HG02642 (cell line): ENCODE measurements around the gene LDLR.

ENCODE experiments used
- ATAC-seq: cut with Tn5 transposase; IDR thresholded peaks from one replicate; pipeline ENCODE4 v1.9.1; 2021; ENCODE audit warnings: mild to moderate bottlenecking; ENCODE audit not compliant: unreplicated experiment, poor library complexity

Gene LDLR

DNA sequence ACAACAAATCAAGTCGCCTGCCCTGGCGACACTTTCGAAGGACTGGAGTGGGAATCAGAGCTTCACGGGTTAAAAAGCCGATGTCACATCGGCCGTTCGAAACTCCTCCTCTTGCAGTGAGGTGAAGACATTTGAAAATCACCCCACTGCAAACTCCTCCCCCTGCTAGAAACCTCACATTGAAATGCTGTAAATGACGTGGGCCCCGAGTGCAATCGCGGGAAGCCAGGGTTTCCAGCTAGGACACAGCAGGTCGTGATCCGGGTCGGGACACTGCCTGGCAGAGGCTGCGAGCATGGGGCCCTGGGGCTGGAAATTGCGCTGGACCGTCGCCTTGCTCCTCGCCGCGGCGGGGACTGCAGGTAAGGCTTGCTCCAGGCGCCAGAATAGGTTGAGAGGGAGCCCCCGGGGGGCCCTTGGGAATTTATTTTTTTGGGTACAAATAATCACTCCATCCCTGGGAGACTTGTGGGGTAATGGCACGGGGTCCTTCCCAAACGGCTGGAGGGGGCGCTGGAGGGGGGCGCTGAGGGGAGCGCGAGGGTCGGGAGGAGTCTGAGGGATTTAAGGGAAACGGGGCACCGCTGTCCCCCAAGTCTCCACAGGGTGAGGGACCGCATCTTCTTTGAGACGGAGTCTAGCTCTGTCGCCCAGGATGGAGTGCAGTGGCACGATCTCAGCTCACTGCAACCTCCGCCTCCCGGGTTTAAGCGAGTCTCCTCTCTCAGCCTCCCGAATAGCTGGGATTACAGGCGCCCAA lies at the start of gene LDLR:
Gene LDLR, plus strand, starts transcription at position 210 of the 760 bp plus-strand sequence. Its CDS starts 86 bp downstream, at position 296.
- no peak for ATAC-seq

DNA sequence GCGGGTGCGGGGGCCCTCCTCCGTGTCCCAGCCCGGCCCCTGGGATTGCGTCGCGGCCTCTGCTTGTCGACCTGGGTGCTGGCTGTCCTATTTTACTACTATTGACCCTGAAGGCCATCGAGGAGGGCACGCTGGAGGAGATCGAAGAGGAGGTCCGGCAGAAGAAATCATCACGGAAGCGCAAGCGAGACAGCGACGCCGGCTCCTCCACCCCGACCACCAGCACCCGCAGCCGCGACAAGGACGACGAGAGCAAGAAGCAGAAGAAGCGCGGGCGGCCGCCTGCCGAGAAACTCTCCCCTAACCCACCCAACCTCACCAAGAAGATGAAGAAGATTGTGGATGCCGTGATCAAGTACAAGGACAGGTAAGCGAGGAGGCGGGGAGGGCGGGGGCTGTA lies 48.1 kb upstream of the LDLR start:
- no peak for ATAC-seq

- ATAC-seq, result no peak
Observed at GRCh38 chr19:11041966-11042627, 47.2 kb upstream of the LDLR start.

DNA sequence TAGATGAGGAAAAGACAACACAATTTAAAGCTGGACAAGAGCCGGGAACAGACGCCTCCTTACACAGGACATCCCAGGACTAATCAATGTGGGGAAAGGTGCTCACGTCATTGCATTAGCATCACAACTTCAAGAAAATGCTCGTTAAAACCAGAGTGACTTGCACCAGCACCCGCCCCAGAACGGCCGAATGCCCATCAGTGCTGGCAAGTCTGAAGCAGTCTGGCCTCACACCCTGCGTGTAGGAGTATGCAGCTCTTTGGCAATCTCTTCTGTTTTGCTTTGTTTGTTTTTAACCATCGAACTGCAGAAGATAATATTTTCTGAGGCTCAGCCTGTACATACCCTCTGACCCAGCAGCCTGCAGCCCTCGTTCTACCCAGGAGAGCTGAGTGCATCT lies 44.8 kb upstream of the LDLR start:
- no peak for ATAC-seq

DNA sequence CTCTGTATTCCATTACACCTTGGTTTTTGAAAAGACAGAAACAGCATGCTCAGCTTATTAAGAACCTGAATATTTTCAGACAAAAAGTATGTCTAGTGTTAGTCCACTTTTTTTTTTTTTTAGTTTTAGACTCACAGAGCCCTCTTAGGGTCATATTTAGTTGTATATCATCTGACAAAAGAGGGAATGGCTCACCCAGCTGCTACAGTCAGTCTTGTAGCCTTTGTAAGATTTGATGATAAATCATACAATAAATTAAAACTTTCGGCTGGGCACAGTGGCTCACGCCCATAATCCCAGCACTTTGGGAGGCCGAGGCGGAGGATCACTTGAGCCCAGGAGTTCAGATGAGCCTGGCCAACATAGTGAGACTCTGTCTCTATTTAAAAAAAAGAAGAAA lies 43.7 kb upstream of the LDLR start:
- no peak for ATAC-seq

GRCh38 chr19:11046605-11047354 lies 42.5 kb upstream of the LDLR start:
- ATAC-seq, result no peak

DNA sequence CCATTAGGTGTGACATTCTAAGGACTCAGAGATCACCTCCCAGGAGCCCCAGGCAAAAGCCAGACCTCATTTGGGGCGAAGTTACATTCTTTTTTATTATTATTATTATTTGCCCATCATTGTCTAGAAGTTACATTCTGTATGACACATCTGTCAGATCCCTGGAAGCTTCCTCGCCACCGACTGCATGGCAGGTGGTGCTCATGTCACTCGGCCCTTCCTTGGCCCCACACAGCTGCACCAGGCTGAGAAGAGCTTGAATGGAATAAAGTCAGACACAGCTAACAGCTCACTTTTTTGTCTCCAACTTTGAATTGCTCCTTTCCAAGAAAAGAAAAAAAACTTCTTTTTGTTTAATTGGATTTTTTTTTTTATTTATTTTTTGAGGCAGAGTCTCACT lies 41.4 kb upstream of the LDLR start:
- ATAC-seq, result no peak

GRCh38 chr19:11050323-11051114 lies 38.7 kb upstream of the LDLR start:
- no peak for ATAC-seq

DNA sequence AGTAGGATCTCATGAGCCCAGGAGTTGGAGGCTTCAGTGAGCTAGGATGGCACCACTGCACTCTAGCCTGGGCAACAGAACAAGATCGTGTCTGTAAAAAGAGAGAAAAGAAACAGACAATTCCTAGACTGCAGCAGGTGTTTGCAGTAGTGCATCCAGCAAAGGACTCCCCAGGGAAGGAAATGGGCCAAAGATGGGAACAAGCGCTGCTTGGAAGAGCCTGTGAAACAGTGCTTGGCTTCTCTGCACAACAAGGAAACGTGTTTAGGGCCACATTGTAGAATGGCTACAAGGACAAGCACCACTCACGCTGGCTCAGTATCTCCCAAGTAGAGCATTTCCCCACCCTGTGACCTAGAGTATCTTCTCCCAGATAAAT lies 35.5 kb upstream of the LDLR start:
- no peak for ATAC-seq

DNA sequence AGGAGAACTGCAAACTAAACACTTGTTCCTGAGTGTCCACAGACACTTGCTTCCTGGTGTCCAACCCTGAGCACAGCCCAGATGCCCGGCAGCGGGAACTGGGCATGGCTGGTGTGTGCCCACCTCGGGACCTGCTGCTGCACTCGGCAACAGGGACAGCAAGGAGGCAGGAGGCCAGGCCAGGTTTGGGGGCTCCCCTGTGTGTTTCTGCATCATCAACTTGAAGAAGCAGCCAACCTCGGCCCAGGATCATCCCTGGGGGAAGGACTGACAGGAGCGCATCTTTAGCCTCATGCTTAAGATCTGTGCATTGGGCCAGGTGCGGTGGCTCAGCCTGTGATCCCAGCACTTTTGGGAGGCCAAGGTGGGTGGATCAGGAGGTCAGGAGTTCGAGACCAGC lies 35.1 kb upstream of the LDLR start:
- no peak for ATAC-seq

DNA sequence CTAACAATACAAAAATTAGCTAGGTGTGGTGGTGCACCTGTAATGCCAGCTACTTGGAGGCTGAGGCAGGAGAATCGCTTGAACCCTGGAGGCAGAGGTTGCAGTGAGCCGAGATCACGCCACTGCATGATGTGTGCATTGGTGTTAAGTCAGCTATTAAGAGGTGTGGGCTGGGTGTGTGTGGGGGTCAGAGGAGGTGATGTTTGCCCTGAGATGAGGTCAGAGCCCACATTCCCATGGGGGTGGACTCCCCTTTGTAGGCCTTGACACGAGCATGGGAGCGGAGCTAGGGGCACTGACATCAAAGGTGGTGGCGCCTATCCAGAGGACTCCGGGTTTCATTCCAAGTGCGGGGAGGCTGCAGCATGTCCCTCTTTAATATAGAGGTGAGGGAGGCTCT lies 34.6 kb upstream of the LDLR start:
- no peak for ATAC-seq

DNA sequence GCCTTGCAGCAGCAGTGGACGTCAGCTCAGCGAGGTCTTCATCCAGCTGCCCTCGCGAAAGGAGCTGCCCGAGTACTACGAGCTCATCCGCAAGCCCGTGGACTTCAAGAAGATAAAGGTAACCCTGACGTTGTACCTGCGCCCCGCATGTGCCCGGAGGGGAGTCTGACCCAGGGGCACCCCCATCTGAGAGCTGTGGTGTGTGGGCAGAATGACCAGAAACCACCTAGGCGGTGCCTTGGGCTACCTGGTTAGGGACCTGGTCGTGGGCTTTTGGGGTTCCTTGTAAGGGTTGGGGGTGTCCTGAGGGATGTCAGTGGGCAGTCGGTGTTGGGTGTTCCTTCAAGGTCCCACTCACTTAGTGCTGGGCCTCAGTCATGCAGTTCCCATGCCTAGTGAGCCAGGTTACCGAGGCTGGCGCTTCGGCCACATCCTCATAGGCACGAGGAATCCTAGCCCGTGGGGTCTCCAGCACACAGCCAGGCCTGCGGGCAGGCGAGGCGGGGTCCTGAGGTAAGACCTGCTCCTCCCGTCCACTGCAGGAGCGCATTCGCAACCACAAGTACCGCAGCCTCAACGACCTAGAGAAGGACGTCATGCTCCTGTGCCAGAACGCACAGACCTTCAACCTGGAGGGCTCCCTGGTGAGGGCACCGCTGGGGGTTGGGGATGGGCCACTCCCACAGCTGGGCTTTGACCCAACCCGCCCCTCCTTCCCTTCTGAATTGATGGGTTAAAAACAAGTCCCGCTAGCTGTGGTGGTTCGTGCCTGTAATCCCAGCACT lies 30.8 kb upstream of the LDLR start:
- no peak for ATAC-seq

DNA sequence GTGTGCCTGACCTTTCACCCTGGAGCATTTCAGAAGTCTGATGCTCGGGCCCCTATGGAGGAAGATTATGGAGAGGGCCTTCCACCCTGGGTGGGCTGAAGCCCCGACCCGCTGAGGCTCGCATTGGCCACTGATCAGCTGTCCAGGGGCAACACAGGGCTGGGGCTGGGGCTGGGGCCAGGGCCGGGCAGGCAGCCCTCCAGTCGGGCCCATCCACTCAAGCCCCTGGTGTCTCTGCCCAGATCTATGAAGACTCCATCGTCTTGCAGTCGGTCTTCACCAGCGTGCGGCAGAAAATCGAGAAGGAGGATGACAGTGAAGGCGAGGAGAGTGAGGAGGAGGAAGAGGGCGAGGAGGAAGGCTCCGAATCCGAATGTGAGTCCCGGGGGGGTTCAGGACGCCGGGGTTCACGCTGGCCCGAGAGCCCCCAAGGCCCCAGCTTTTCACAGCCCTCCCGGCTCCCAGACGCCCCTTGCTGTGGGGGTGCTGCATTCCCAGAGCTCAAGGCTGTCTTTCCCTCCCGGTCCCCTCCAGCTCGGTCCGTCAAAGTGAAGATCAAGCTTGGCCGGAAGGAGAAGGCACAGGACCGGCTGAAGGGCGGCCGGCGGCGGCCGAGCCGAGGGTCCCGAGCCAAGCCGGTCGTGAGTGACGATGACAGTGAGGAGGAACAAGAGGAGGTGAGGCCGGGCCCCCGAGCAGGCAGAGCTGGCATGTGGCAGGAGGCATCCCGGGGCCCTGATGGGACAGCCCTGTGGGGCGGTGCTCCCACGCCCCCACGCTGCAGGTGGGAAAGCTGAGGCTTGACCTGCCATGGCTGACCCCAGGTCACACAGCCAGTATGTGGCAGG lies 29.5 kb upstream of the LDLR start:
- no peak for ATAC-seq

DNA sequence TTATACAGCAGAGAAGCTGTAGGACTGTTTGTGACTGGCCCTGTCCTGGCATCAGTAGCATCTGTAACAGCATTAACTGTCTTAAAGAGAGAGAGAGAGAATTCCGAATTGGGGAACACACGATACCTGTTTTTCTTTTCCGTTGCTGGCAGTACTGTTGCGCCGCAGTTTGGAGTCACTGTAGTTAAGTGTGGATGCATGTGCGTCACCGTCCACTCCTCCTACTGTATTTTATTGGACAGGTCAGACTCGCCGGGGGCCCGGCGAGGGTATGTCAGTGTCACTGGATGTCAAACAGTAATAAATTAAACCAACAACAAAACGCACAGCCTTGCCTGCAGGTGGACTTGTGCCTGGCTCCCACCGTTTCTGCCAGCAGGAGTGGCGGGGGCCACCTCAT lies 27.3 kb upstream of the LDLR start:
- no peak for ATAC-seq

GRCh38 chr19:11063434-11063833 lies 25.8 kb upstream of the LDLR start:
- no peak for ATAC-seq

- no peak for ATAC-seq
Observed at GRCh38 chr19:11064831-11065303, 24.4 kb upstream of the LDLR start.

- no peak for ATAC-seq
Observed at GRCh38 chr19:11066326-11066725, 22.9 kb upstream of the LDLR start.

DNA sequence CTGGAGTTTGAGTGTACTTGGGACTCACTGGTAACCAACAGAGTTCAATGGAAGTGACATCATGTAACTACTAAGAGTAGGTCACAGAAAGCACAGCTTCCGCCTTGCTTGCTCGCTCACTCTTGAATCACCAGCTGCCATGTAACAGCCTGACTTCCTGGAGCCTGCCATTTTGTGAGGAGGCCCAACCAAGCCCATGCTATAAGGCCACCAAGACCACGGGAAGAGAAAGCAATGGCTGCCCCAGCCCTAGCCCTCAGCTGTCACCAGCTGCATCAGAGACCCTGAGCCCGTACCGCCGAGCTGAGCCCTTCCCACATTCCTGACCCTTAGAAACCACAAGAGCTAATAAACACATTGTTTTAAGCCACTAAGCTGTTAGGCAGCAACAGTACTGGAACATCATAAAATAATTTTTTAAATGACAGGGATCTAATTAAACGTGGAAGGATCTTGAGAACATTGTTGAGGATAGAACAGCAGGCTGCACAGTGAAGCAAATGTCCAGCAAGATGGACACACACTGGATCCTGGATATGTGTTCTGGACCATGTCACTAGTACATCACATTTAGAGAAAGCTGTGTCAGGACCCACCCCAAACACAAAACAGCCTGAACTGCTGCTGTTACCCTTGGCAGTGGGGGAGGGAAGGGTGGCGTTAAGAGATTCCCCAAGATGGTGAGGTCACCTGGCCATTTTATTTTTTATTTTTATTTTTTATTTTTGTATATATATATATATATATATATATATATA lies 21.7 kb upstream of the LDLR start:
- no peak for ATAC-seq
